ENCODE measurements around the gene KCND3. TPM values are rescaled to one million over a fixed set of nuclear protein-coding genes. Genes with fewer than 3 reads are reported as not detected.

KCND3 gene
- total and polyA plus RNA-seq, 2 donors (not counting 3 experiments of a cell fraction or from before 2014, with no cell fraction given): 0.03 TPM; not detected in 1

DNA sequence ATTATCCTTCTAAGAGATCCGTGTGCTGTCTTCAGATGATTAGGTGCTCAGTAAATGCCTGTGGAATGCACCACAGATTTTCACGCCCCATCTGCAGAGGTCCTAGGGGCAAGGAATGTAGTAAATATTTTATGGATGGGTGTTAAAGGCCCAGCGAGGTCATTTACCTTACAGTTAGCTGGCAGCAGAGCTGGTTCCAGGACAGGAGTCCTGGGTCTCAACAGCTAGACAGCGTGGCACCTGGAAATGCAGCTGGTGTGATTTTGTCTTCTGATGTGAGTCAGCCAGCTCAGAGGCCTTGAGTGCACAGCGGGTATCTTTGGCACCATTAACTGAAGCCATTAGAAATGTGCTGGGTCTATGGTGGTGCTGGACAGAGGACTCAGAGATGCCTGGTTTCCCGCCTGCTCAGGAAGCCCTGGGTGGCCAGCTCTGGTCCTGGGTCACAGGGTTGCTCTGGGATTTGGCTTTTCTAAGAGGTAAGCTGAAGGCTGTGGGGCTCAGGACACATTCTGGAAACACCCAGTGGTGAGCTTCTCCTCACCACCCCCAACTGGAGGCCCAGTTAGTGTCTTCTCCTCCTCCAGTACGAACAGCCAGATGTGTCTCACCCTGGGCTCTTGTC lies 168.2 kb downstream of the KCND3 start:
- Histone ChIP-seq H2AFZ (ENCODE audit: low read depth, low read length) (no peak overlapping the region), H3K4me2 (ENCODE audit: insufficient read depth, low read length) (no peak overlapping the region), H3K9me3 (replicated peaks; ENCODE audit: control insufficient read depth, insufficient read depth, low read length) (no peaks in the 10 kb centered on the region), H3K36me3 (ENCODE audit: control insufficient read depth in 2 of 2, extremely low read depth in 1 of 2, insufficient read depth in 2 of 2, low read length in 2 of 2) (no peaks in the 10 kb centered on the region), H3K27me3 (ENCODE audit: control insufficient read depth in 2 of 2, insufficient read depth in 2 of 2, low read length in 2 of 2) (peaks cover 2 to 3% of the 10 kb centered on the region in 2 experiments), H3K4me3 (replicated peaks in 1 of 3; ENCODE audit: insufficient read depth in 1 of 3, low read depth in 1 of 3, low read length in 3 of 3) (no peak overlapping the region), H3K9ac (replicated peaks; ENCODE audit: extremely low read depth, insufficient read depth, low read length) (no peak overlapping the region), H3K79me2 (ENCODE audit: control insufficient read depth, insufficient read depth, low read length) (no peaks in the 10 kb centered on the region), H4K20me1 (replicated peaks; ENCODE audit: control insufficient read depth, extremely low read depth, insufficient read depth, low read length) (no peaks in the 10 kb centered on the region), H3K4me1 (ENCODE audit: control insufficient read depth, extremely low read depth, insufficient read depth, low read length) (no peaks in the 10 kb centered on the region), H3K9me1 (replicated peaks; ENCODE audit: control insufficient read depth, extremely low read depth, insufficient read depth, low read length) (no peaks in the 10 kb centered on the region), H3K27ac (ENCODE audit: insufficient read depth, low read depth, low read length) (no peak overlapping the region)
- TF ChIP-seq MYC (IDR thresholded peaks at IDR 0.05; ENCODE audit: low read depth, low read length) (no peak), EZH2 (IDR thresholded peaks at IDR 0.05; ENCODE audit: borderline replicate concordance, low read depth, low read length, severe bottlenecking) (no peak), JUN (IDR thresholded peaks at IDR 0.05; ENCODE audit: borderline replicate concordance, insufficient read depth, insufficient read length, low read depth) (no peak), POLR2A (IDR thresholded peaks at IDR 0.05; ENCODE audit: low read depth, low read length) (no peak)
- TF ChIP-seq, protein P1, sequence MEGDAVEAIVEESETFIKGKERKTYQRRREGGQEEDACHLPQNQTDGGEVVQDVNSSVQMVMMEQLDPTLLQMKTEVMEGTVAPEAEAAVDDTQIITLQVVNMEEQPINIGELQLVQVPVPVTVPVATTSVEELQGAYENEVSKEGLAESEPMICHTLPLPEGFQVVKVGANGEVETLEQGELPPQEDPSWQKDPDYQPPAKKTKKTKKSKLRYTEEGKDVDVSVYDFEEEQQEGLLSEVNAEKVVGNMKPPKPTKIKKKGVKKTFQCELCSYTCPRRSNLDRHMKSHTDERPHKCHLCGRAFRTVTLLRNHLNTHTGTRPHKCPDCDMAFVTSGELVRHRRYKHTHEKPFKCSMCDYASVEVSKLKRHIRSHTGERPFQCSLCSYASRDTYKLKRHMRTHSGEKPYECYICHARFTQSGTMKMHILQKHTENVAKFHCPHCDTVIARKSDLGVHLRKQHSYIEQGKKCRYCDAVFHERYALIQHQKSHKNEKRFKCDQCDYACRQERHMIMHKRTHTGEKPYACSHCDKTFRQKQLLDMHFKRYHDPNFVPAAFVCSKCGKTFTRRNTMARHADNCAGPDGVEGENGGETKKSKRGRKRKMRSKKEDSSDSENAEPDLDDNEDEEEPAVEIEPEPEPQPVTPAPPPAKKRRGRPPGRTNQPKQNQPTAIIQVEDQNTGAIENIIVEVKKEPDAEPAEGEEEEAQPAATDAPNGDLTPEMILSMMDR (IDR thresholded peaks at IDR 0.05; ENCODE audit: extremely low read depth in 1 of 2, insufficient read depth in 1 of 2, low read depth in 1 of 2, low read length in 2 of 2): no peak
- CTCF ChIA-PET: no interaction called here
- POLR2A ChIA-PET: no interaction called here
- FAIRE-seq: no peak
- DNase-seq (ENCODE audit: low read depth, low spot score): no peak
- dilution Hi-C loops (cut with MboI; ENCODE audit: extremely low pct_ligation_motif_present, low sequenced_read_pairs) (no loop called here), intact Hi-C loops (cut with micrococcal nuclease) (no loop called here)
- BruUV-seq (replicated peaks): no TSS peak

All from endothelial cell of umbilical vein (primary cell).